Neural cell (in vitro differentiated cells): Measurements from ENCODE around the gene TRAF2. TPM values are rescaled to one million over a fixed set of nuclear protein-coding genes. Genes with fewer than 3 reads are reported as not detected.

Experiments
- H2AFZ ChIP-seq: fragments of 200-600, 300-800 bp; sonication (generic), shearing (Covaris generic); 2 replicates; pipeline ENCODE4 v1.6.0; 2014; ENCODE audit warnings: low read depth, mild to moderate bottlenecking, antibody characterized with exemption, low read length, moderate library complexity
- H3F3A ChIP-seq: fragments of 200-600 bp; shearing (Covaris generic); 2 replicates; pipeline ENCODE4 v1.6.1; 2016; ENCODE audit warnings: mild to moderate bottlenecking, moderate library complexity, mixed read lengths, antibody characterized with exemption, low read length; ENCODE audit not compliant: insufficient read depth, poor library complexity, severe bottlenecking
- H3K27ac ChIP-seq: fragments of 200-600, 300-800 bp; sonication (generic), shearing (Covaris generic); 2 replicates; pipeline ENCODE4 v1.5.1; 2014; ENCODE audit warnings: mild to moderate bottlenecking, low read length, moderate library complexity
- H3K27me3 ChIP-seq: fragments of 300-800, 200-600 bp; sonication (generic), shearing (Covaris generic); 2 replicates; pipeline ENCODE4 v1.6.0; 2014; ENCODE audit warnings: mild to moderate bottlenecking, low read depth, low read length, moderate library complexity; ENCODE audit not compliant: insufficient read depth
- H3K36me3 ChIP-seq: fragments of 300-800, 200-600 bp; sonication (generic), shearing (Covaris generic); 2 replicates; pipeline ENCODE4 v1.5.1; 2014; ENCODE audit warnings: mild to moderate bottlenecking, antibody characterized with exemption, low read length, moderate library complexity; ENCODE audit not compliant: insufficient read depth
- H3K4me2 ChIP-seq: fragments of 300-800, 200-600 bp; sonication (generic), shearing (Covaris generic); 2 replicates; pipeline ENCODE4 v1.6.0; 2014; ENCODE audit warnings: mild to moderate bottlenecking, low read length
- H3K4me3 ChIP-seq: fragments of 300-800, 200-600 bp; sonication (generic), shearing (Covaris generic); 2 replicates; pipeline ENCODE4 v1.5.1; 2014; ENCODE audit warnings: mild to moderate bottlenecking, low read length, moderate library complexity
- H3K79me2 ChIP-seq: fragments of 200-600 bp; shearing (Covaris generic); replicated peaks from 2 replicates; pipeline ENCODE4 v1.6.0; 2014; ENCODE audit warnings: mild to moderate bottlenecking, low read length, moderate library complexity; ENCODE audit not compliant: insufficient read depth
- H3K9ac ChIP-seq: fragments of 300-800, 200-600 bp; sonication (generic), shearing (Covaris generic); 2 replicates; pipeline ENCODE4 v1.6.1; 2016; ENCODE audit warnings: mild to moderate bottlenecking, low read length, mixed read lengths
- H3K9me2 ChIP-seq: fragments of 200-600 bp; shearing (Covaris generic); 2 replicates; pipeline ENCODE4 v1.6.1; 2016; ENCODE audit warnings: mild to moderate bottlenecking, low read length, mixed read lengths; ENCODE audit not compliant: insufficient read depth
- H3K9me3 ChIP-seq: fragments of 200-600, 300-800 bp; sonication (generic), shearing (Covaris generic); 2 replicates; pipeline ENCODE4 v1.6.1; 2016; ENCODE audit warnings: mild to moderate bottlenecking, mixed run types, low read length, moderate library complexity, mixed read lengths
- H4K20me1 ChIP-seq: fragments of 200-600 bp; shearing (Covaris generic); 2 replicates; pipeline ENCODE4 v1.6.1; 2016; ENCODE audit warnings: mild to moderate bottlenecking, mixed run types; ENCODE audit not compliant: insufficient read depth
- CTCF ChIP-seq: fragments of 450-650 bp; IDR thresholded peaks from 2 replicates; pipeline ENCODE4 v1.5.1; 2014; ENCODE audit warnings: antibody characterized with exemption, mild to moderate bottlenecking, moderate library complexity; ENCODE audit not compliant: poor library complexity, severe bottlenecking
- EP300 ChIP-seq: fragments of 450-650 bp; conservative IDR thresholded peaks from 2 replicates; pipeline ENCODE4 v1.6.1; 2014; ENCODE audit warnings: antibody characterized with exemption, mild to moderate bottlenecking, moderate library complexity; ENCODE audit not compliant: poor library complexity, severe bottlenecking
- EZH2 ChIP-seq: fragments of 200-600, 300-800 bp; shearing (Covaris generic), sonication (generic); IDR thresholded peaks from 2 replicates; pipeline ENCODE4 v1.6.1; 2014; ENCODE audit warnings: antibody characterized with exemption, low read length, borderline replicate concordance, mild to moderate bottlenecking; ENCODE audit not compliant: insufficient read depth, poor library complexity, severe bottlenecking
- MXI1 ChIP-seq: fragments of 450-650 bp; conservative IDR thresholded peaks from 2 replicates; pipeline ENCODE4 v1.6.1; 2014; ENCODE audit warnings: antibody characterized with exemption, mild to moderate bottlenecking; ENCODE audit not compliant: poor library complexity, severe bottlenecking
- POLR2AphosphoS5 ChIP-seq: IDR thresholded peaks from 2 replicates; pipeline ENCODE4 v1.6.1; 2012
- RAD21 ChIP-seq: fragments of 450-650 bp; conservative IDR thresholded peaks from 2 replicates; pipeline ENCODE4 v1.6.1; 2014; ENCODE audit warnings: antibody characterized with exemption, mild to moderate bottlenecking, moderate library complexity
- REST ChIP-seq: IDR thresholded peaks from 2 replicates; pipeline ENCODE4 v1.6.1; 2012; ENCODE audit warnings: borderline replicate concordance
- SMC3 ChIP-seq: fragments of 450-650 bp; conservative IDR thresholded peaks from 2 replicates; pipeline ENCODE4 v1.6.1; 2014; ENCODE audit warnings: antibody characterized with exemption, mild to moderate bottlenecking, moderate library complexity; ENCODE audit not compliant: poor library complexity
- TAF1 ChIP-seq: IDR thresholded peaks from 2 replicates; pipeline ENCODE4 v1.6.1; 2012; ENCODE audit warnings: low read depth
- polyA plus RNA-seq: library from polyadenylated mRNA; depleted of rRNA; stranded (reverse); fragments of >200 nt; gene quantifications from 2 replicates; pipeline ENCODE4 v1.2.3, GENCODE V29; 2014

Gene TRAF2
- polyA plus RNA-seq, 1 donor from 2014 or later, result 14.6 TPM

GRCh38 chr9:136917902-136918301 lies 31.6 kb downstream of the TRAF2 start:
- H3F3A ChIP-seq, result no peaks in the 10 kb centered on the region
- H3K27ac ChIP-seq, result no peak overlapping the region
- H3K9me2 ChIP-seq, result no peaks in the 10 kb centered on the region
- H4K20me1 ChIP-seq, result no peaks in the 10 kb centered on the region
- H3K9me3 ChIP-seq, result no peaks in the 10 kb centered on the region
- no peak overlapping the region for H3K4me3 ChIP-seq
- H3K9ac ChIP-seq, result no peak overlapping the region
- H3K36me3 ChIP-seq, result no peaks in the 10 kb centered on the region
- no peak overlapping the region for H2AFZ ChIP-seq
- TF ChIP-seq EZH2 (no peak), RAD21 (no peak), TAF1 (no peak), CTCF (no peak), MXI1 (no peak), REST (no peak), SMC3 (no peak), POLR2AphosphoS5 (no peak), EP300 (no peak)
- H3K4me2 ChIP-seq, result no peak overlapping the region
- H3K79me2 ChIP-seq, result no peaks in the 10 kb centered on the region
- H3K27me3 ChIP-seq, result no peaks in the 10 kb centered on the region

- no peak overlapping the region for H3K4me3 ChIP-seq
- H3F3A ChIP-seq, result no peaks in the 10 kb centered on the region
- H3K9ac ChIP-seq, result no peak overlapping the region
- H3K27me3 ChIP-seq, result no peaks in the 10 kb centered on the region
- no peaks in the 10 kb centered on the region for H3K79me2 ChIP-seq
- H4K20me1 ChIP-seq, result no peaks in the 10 kb centered on the region
- H3K9me2 ChIP-seq, result no peaks in the 10 kb centered on the region
- no peak overlapping the region for H2AFZ ChIP-seq
- H3K27ac ChIP-seq, result no peak overlapping the region
- TF ChIP-seq EZH2 (no peak), RAD21 (no peak), TAF1 (no peak), MXI1 (no peak), EP300 (no peak), SMC3 (no peak), REST (no peak), POLR2AphosphoS5 (no peak), CTCF (no peak)
- H3K36me3 ChIP-seq, result no peaks in the 10 kb centered on the region
- H3K4me2 ChIP-seq, result no peak overlapping the region
- H3K9me3 ChIP-seq, result no peaks in the 10 kb centered on the region
These were observed 33.8 kb downstream of the TRAF2 start for GRCh38 chr9:136920069-136920468.
